Mesothelial cell of epicardium (in vitro differentiated cells): Measurements from ENCODE around the gene POLR1H. TPM values are rescaled to one million over a fixed set of nuclear protein-coding genes. Genes with fewer than 3 reads are reported as not detected.
A peak's percentile ranks its signal among the peaks of the same experiment; 100 is the strongest.
"Not testable (repeated sequence)": the region's sequence is repeated elsewhere in the genome, so short reads cannot be mapped to it uniquely, and the experiment has no call there.

ENCODE experiments used
- DNase-seq, 2 experiments: peaks; one replicate each; pipeline ENCODE4 v3.0.0; 2021; ENCODE audit warnings: low spot score in 2 of 2; ENCODE audit not compliant: unreplicated experiment in 2 of 2
- H3K27ac Mint-ChIP-seq: 2 replicates; pipeline ENCODE4 v1.8.0; 2021; ENCODE audit warnings: mixed read lengths
- H3K27me3 Mint-ChIP-seq: 2 replicates; pipeline ENCODE4 v1.8.0; 2021; ENCODE audit warnings: low read depth, mixed read lengths
- H3K36me3 Mint-ChIP-seq: 2 replicates; pipeline ENCODE4 v1.8.0; 2021; ENCODE audit warnings: mixed read lengths
- H3K4me1 Mint-ChIP-seq: 2 replicates; pipeline ENCODE4 v1.8.0; 2021; ENCODE audit warnings: mixed read lengths
- H3K4me3 Mint-ChIP-seq: 2 replicates; pipeline ENCODE4 v1.8.0; 2021; ENCODE audit warnings: mild to moderate bottlenecking, moderate library complexity, mixed read lengths
- H3K9me3 Mint-ChIP-seq: 2 replicates; pipeline ENCODE4 v1.8.0; 2021; ENCODE audit warnings: mixed read lengths
- total RNA-seq: library from RNA; stranded (reverse); gene quantifications from 3 replicates; pipeline ENCODE4 v1.2.1, GENCODE V29; 2021
- TF ChIP-seq, protein P1 (sequence below): fragments of 200-600 bp; sonication (generic); IDR thresholded peaks from one replicate; pipeline ENCODE4 v1.5.0; 2021; ENCODE audit warnings: antibody characterized with exemption; ENCODE audit not compliant: unreplicated experiment

The POLR1H gene, protein sequence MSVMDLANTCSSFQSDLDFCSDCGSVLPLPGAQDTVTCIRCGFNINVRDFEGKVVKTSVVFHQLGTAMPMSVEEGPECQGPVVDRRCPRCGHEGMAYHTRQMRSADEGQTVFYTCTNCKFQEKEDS
- 31.1 to 32.7 TPM (median 31.4 TPM) in 3 replicates for total RNA-seq

DNA sequence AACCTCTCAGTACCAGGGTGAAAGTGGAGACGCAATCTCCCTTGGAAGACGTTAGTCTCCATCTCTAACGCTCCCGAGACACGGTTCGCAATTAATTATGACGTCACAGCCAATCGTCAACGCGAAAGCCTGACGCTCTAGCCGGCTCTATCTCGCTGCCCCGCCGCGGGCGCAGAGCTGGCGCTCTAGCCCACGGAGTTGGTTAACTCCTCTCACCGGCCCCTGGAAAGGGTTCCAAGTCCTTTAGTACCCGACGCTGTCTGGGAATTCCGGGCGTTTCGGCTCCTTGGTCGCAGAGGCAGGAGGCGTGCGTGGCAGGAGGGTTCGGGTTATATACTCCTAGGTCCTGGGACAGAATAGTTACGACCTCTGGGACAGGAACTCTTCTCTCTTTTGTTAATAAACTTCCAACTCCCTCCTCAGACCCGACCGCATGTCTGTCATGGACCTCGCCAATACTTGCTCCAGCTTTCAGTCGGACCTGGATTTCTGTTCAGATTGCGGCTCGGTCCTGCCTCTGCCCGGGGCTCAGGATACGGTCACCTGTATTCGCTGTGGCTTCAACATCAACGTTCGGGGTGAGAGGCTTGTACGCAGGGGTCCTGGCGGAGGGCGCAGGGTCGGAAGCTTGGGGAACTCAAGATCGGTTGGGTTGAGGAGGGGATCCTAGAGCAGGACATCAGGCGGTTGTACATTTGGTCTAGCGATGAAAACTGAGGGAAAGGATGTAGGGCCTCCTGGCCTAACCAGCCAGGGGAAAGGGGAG lies at the start of gene POLR1H:
TSS of gene POLR1H (plus strand) at position 174 of the 766 bp plus-strand sequence. CDS start at position 434, 260 bp downstream.
- H3K9me3 Mint-ChIP-seq = no peaks in the 10 kb centered on the region
- no peaks in the 10 kb centered on the region for H3K27me3 Mint-ChIP-seq
- H3K4me1 Mint-ChIP-seq = peaks cover 33% of the 10 kb centered on the region
- H3K27ac Mint-ChIP-seq = peak within 1 kb of the TSS; percentile 98
- peak within 1 kb of the TSS; percentile 96 for H3K4me3 Mint-ChIP-seq
- TF ChIP-seq, protein P1, sequence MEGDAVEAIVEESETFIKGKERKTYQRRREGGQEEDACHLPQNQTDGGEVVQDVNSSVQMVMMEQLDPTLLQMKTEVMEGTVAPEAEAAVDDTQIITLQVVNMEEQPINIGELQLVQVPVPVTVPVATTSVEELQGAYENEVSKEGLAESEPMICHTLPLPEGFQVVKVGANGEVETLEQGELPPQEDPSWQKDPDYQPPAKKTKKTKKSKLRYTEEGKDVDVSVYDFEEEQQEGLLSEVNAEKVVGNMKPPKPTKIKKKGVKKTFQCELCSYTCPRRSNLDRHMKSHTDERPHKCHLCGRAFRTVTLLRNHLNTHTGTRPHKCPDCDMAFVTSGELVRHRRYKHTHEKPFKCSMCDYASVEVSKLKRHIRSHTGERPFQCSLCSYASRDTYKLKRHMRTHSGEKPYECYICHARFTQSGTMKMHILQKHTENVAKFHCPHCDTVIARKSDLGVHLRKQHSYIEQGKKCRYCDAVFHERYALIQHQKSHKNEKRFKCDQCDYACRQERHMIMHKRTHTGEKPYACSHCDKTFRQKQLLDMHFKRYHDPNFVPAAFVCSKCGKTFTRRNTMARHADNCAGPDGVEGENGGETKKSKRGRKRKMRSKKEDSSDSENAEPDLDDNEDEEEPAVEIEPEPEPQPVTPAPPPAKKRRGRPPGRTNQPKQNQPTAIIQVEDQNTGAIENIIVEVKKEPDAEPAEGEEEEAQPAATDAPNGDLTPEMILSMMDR = no peak
- peak; percentile 80 to 89 for DNase-seq
- peaks cover 14% of the 10 kb centered on the region for H3K36me3 Mint-ChIP-seq

DNA sequence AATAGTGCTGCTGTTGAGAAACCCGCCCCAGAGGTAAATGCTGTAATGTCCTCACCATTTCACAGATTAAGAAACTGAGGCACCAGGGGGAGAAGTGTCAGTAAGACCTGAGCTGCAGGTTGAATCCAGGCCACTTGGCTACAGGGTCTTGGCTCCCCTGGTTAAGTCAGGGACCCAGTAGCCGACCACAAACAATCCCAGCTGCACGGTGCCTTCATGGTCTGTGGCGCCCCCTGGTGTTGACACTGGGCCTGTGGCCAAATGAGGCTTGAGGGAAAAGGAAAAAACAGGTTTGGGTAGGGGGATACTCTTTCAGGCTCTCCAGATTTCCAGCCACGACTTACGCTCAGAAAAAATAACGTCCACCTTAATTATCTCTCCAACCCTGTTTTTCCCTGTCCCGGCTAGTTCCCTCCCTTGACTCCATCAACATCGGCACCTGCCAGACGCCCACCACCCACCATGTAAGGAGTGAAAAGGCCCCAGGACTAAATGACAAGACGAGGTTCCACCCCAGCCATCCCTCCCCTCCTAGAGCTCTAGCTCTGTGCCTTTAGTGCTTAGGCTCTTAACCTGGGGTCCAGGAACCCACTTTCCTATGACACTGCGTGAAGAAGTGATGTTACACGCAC lies 47.7 kb upstream of the POLR1H start:
- peak in 1 of 2 experiments; percentile 46 for DNase-seq
- H3K27ac Mint-ChIP-seq = no peak overlapping the region

DNA sequence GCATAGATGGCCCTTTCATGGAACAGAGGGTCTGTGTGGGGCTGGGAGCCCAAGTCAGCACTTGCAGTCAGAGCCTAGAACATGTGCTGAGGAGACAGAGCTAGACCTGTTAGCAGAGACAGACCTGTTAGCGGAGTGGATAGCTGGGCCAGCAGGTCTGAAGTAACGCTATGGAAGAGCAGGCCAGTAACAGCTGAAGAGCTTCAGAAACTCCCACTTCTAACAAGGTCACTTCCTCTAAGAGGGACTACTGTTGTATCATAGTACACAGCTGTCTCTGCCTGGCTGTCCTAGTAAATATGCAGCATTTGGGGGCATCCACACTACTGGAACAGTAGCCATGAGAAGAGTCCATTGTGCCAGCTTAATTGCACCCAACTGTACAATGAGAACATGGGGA lies 41.2 kb upstream of the POLR1H start:
- no peak for DNase-seq
- Mint-ChIP-seq H3K27me3 (no peaks in the 10 kb centered on the region), H3K9me3 (no peaks in the 10 kb centered on the region), H3K4me3 (no peak overlapping the region), H3K4me1 (no peaks in the 10 kb centered on the region), H3K27ac (no peak overlapping the region), H3K36me3 (peaks cover 2% of the 10 kb centered on the region)
- TF ChIP-seq, protein P1 = no peak

More for the DNA sequence above, 47.7 kb upstream of the POLR1H start:
- no peaks in the 10 kb centered on the region for H3K9me3 Mint-ChIP-seq
- peaks cover 13% of the 10 kb centered on the region for H3K36me3 Mint-ChIP-seq
- TF ChIP-seq, protein P1 = peak; percentile 89
- H3K4me1 Mint-ChIP-seq = peaks cover 5% of the 10 kb centered on the region
- H3K4me3 Mint-ChIP-seq = no peak overlapping the region
- H3K27me3 Mint-ChIP-seq = peaks cover 18% of the 10 kb centered on the region

DNA sequence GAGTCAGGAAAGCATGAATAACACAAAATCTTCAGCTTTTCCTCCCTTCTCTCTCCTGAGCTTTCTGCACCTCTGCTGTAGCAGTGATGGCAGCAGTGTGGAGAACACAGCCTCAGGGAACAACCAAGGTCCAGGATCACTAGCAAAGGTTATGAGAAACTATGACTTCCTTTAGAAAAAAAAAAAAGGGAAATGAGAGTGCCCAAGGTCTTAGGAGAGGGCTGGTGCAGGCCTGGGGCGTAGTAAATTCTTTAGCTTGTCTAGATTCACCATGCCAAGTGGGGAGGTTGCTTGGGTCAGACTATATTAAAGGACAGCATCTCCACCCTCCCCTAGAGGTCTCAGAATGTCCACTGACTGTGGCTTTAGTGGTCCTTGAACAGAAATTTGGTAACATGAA lies 40.4 kb upstream of the POLR1H start:
- H3K27ac Mint-ChIP-seq = no peak overlapping the region

DNA sequence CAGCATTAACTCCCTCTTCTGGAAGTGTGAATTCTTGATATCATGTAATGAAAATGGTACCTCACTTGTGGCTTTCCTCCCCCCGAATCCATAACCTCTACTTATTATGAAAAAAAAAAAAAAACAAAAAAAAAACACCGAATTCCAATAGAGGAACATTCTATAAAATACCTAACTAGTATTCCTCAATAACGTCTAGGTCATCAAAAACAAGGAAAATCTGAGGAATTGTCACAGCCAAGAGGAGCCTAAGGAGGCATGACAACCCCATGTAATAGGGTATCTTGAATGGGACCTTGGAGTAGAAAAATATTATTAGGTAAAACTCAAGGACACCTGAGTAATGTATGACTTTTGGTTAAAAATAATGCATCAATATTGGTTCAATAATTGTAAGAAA lies 38.9 kb upstream of the POLR1H start:
- no peak overlapping the region for H3K27ac Mint-ChIP-seq
- no peaks in the 10 kb centered on the region for H3K4me1 Mint-ChIP-seq
- no peak overlapping the region for H3K4me3 Mint-ChIP-seq
- peaks cover 8% of the 10 kb centered on the region for H3K36me3 Mint-ChIP-seq
- no peaks in the 10 kb centered on the region for H3K9me3 Mint-ChIP-seq
- H3K27me3 Mint-ChIP-seq = no peaks in the 10 kb centered on the region
- DNase-seq = no peak
- TF ChIP-seq, protein P1 = no peak

More for the DNA sequence above, 40.4 kb upstream of the POLR1H start:
- Mint-ChIP-seq H3K4me1 (no peaks in the 10 kb centered on the region), H3K27me3 (no peaks in the 10 kb centered on the region), H3K4me3 (no peak overlapping the region), H3K9me3 (no peaks in the 10 kb centered on the region), H3K36me3 (peaks cover 2% of the 10 kb centered on the region)
- no peak for DNase-seq
- TF ChIP-seq, protein P1 = no peak

DNA sequence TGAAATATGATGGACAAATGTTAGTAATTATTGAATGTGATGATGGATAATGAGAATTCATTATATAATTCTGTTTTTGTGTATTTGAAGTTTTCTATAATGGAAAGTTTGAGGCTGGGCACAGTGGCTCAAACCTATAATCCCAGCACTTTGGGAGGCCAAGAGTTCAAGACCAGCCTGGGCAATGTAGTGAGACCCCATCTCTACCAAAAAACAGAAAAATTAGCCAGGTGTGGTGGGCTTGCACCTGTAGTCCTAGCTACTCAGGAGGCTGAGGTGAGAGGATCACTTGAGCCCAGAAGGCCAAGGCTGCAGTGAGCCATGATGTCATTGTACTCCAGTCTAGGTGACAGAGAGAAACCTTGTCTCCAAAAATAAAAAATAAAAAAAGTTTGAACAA lies 38.4 kb upstream of the POLR1H start:
- DNase-seq, H3K4me3 Mint-ChIP-seq, H3K27ac Mint-ChIP-seq, H3K4me1 Mint-ChIP-seq, H3K36me3 Mint-ChIP-seq, H3K9me3 Mint-ChIP-seq, H3K27me3 Mint-ChIP-seq: not testable (repeated sequence)
